Heart left ventricle (tissue), 13 donors: ENCODE results near the gene RPL34.

Source experiments
- POLR2A ChIP-seq, 2 donors: fragments of 450-650 bp; IDR thresholded peaks; one replicate each; pipeline ENCODE4 v1.6.1; 2017; ENCODE audit warnings: antibody characterized with exemption in 2 of 2, mild to moderate bottlenecking in 2 of 2, moderate library complexity in 2 of 2
- TF ChIP-seq, protein P1 (sequence below), 12 donors: fragments of 200-600 bp; sonication (generic) in 4 of 12; IDR thresholded peaks; one replicate each; pipeline versions ENCODE4 v1.5.0 to v1.8.0; 2018 to 2022; ENCODE audit warnings: antibody characterized with exemption in 12 of 12, mild to moderate bottlenecking in 5 of 12
- donor health status: ischemic (EF 13 %, LVEDD 7.1; RV severe dilation, severe dysfunction).
- donor health status: DM: no; HTN: yes; CAD: no.
- donor health status: DM: no; HTN: no; CAD: no.
- donor health status: ischemic (EF 25% LVEDD 6.9; RV normal size, moderate dysfunction).
- donor health status: ischemic (EF 25% LVEDD 5.7; RV mildly dilated, moderate dysfunction).
- donor health status: ischemic (EF 35%, LVEDD 5.7; RV mildly dilated, moderate dysfunction).
- donor health status: nonischemic (EF 11% LVEDD 7.7; RV severe dilation, severe dysfunction).
- donor health status: DM: yes; HTN: yes; CAD: no.
- donor health status: PGD.
- donor health status: ischemic (EF 29% LVEDD 5.4; RV normal size, mild dysfunction).
- donor health status: nonischemic (EF 23%, LVEDD 6.1; RV moderate dilation, normal function).

DNA sequence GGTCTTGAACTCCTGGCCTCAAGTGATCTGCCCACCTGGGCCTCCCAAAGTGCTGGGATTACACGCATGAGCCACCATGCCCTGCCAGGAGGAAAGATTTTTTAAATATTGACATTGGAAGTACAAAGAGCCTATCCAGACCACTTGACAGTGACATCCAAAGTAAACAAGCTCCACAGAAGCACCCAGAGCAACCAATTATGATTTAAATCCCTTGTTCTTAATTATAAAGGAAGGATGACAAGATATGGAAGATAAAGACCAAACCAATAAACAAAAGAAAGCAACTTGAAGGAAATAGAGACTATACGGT is 27.7 kb upstream of the RPL34 start:
- TF ChIP-seq, protein P1, sequence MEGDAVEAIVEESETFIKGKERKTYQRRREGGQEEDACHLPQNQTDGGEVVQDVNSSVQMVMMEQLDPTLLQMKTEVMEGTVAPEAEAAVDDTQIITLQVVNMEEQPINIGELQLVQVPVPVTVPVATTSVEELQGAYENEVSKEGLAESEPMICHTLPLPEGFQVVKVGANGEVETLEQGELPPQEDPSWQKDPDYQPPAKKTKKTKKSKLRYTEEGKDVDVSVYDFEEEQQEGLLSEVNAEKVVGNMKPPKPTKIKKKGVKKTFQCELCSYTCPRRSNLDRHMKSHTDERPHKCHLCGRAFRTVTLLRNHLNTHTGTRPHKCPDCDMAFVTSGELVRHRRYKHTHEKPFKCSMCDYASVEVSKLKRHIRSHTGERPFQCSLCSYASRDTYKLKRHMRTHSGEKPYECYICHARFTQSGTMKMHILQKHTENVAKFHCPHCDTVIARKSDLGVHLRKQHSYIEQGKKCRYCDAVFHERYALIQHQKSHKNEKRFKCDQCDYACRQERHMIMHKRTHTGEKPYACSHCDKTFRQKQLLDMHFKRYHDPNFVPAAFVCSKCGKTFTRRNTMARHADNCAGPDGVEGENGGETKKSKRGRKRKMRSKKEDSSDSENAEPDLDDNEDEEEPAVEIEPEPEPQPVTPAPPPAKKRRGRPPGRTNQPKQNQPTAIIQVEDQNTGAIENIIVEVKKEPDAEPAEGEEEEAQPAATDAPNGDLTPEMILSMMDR (IDR thresholded peaks at IDR 0.05) = no peak
- TF ChIP-seq POLR2A (IDR thresholded peaks at IDR 0.05) = no peak
